C4-2B (cell line): ENCODE data around the gene CYP46A1.

Source experiments
- ZFX ChIP-seq: fragments of 450-650 bp; IDR thresholded peaks from 2 replicates; pipeline ENCODE4 v1.6.1; 2017
- TF ChIP-seq, protein P1 (sequence below): fragments of 450-650 bp; conservative IDR thresholded peaks from 2 replicates; pipeline ENCODE4 v1.5.1; 2017; ENCODE audit warnings: mild to moderate bottlenecking

DNA sequence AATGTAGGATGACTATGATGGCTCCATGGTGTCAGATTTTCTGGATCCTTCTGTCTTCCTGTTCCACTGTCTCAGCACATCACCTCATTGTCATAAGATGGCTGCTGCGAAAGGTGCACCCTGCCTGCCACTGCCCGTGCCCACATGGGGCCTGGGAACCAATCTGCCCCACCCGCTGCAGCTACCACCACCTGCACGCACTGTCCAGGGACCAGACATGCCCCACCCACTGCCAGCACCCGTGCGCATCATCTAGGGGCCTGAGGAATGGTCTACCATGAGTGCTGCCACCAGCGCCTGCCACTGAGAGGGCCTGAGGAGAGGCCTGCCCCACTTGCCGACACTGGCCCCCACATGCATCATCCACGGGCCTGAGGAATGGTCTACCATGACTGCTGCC lies 23.8 kb downstream of the CYP46A1 start:
- TF ChIP-seq, protein P1, sequence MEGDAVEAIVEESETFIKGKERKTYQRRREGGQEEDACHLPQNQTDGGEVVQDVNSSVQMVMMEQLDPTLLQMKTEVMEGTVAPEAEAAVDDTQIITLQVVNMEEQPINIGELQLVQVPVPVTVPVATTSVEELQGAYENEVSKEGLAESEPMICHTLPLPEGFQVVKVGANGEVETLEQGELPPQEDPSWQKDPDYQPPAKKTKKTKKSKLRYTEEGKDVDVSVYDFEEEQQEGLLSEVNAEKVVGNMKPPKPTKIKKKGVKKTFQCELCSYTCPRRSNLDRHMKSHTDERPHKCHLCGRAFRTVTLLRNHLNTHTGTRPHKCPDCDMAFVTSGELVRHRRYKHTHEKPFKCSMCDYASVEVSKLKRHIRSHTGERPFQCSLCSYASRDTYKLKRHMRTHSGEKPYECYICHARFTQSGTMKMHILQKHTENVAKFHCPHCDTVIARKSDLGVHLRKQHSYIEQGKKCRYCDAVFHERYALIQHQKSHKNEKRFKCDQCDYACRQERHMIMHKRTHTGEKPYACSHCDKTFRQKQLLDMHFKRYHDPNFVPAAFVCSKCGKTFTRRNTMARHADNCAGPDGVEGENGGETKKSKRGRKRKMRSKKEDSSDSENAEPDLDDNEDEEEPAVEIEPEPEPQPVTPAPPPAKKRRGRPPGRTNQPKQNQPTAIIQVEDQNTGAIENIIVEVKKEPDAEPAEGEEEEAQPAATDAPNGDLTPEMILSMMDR, result no peak
- no peak for TF ChIP-seq ZFX
